GM12878 (cell line): ENCODE measurements around the gene SYT1. TPM values are rescaled to one million over a fixed set of nuclear protein-coding genes. Genes with fewer than 3 reads are reported as not detected.

Experiments
- ATAC-seq: fragments of 200-7000 bp; cut with Tn5 transposase; 3 replicates; pipeline ENCODE4 v1.9.1; 2020; ENCODE audit warnings: mild to moderate bottlenecking, moderate library complexity
- BruUV-seq: library from RNA; stranded (reverse); fragments of 400-500 nt; replicated peaks from 2 replicates; lab custom pipeline; 2021; lab: Mats Ljungman, UMichigan
- CTCF ChIA-PET: fragments of 300-600 bp; sonication (Branson Sonifier 250); formaldehyde crosslinking; extraction: SDS; loops from one replicate; lab custom pipeline; 2021; ENCODE audit warnings: inconsistent platforms; lab: Yijun Ruan, JAX
- POLR2A ChIA-PET: fragments of 350-600 bp; formaldehyde crosslinking; extraction: SDS; loops from one replicate; lab custom pipeline; 2021; ENCODE audit warnings: inconsistent platforms; lab: Charles Lee
- RAD21 ChIA-PET: fragments of 300-600 bp; sonication (Branson Sonifier 250); formaldehyde crosslinking; loops from one replicate; lab custom pipeline; 2023; ENCODE audit warnings: antibody characterized with exemption; ENCODE audit not compliant: unreplicated experiment; lab: Charles Lee
- SMC1A ChIA-PET: fragments of 300-600 bp; sonication (Branson Sonifier 250); formaldehyde crosslinking; loops from one replicate; lab custom pipeline; 2023; ENCODE audit not compliant: unreplicated experiment, uncharacterized antibody; lab: Charles Lee
- DNase-seq: peaks from one replicate; pipeline ENCODE4 v3.0.0-alpha.2; 2011; ENCODE audit warnings: low read depth, low spot score
- FAIRE-seq: peaks from 3 replicates; lab custom pipeline; 2011; peaks lifted over from hg19 to GRCh38; lab: Jason Lieb, UNC
- H2AFZ ChIP-seq: 2 replicates; pipeline ENCODE4 v1.6.0; 2011; ENCODE audit warnings: low read depth, low read length, control low read depth; ENCODE audit not compliant: control insufficient read depth
- H3K27ac ChIP-seq: 2 replicates; pipeline ENCODE4 v1.5.1; 2011; ENCODE audit warnings: control low read depth; ENCODE audit not compliant: control insufficient read depth, insufficient read depth
- H3K27me3 ChIP-seq, 2 experiments: replicated peaks in 1 of 2; 2 replicates each; pipeline versions ENCODE4 v1.6.0 to v1.6.1; 2011; ENCODE audit warnings: low read length in 1 of 2; ENCODE audit not compliant: control insufficient read depth in 2 of 2, insufficient read depth in 2 of 2
- H3K36me3 ChIP-seq, 2 experiments: 2 replicates each; pipeline ENCODE4 v1.5.1; 2011; ENCODE audit warnings: low read length in 1 of 2; ENCODE audit not compliant: control insufficient read depth in 2 of 2, insufficient read depth in 2 of 2
- H3K4me1 ChIP-seq: 2 replicates; pipeline ENCODE4 v1.6.1; 2011; ENCODE audit warnings: mild to moderate bottlenecking, low read length, moderate library complexity, mixed read lengths; ENCODE audit not compliant: control insufficient read depth, insufficient read depth
- H3K4me2 ChIP-seq: 2 replicates; pipeline ENCODE4 v1.6.0; 2011; ENCODE audit warnings: control low read depth; ENCODE audit not compliant: control insufficient read depth, insufficient read depth
- H3K4me3 ChIP-seq: fragments of 200-600 bp; sonication (generic); 2 replicates; pipeline ENCODE4 v1.5.1; 2016
- H3K79me2 ChIP-seq: 2 replicates; pipeline ENCODE4 v1.6.0; 2011; ENCODE audit warnings: low read length; ENCODE audit not compliant: control insufficient read depth, insufficient read depth
- H3K9ac ChIP-seq: 2 replicates; pipeline ENCODE4 v1.8.0; 2011; ENCODE audit warnings: low read length, control low read depth, mixed read lengths; ENCODE audit not compliant: control insufficient read depth, insufficient read depth
- H3K9me3 ChIP-seq: replicated peaks from 3 replicates; pipeline ENCODE4 v1.5.1; 2011; ENCODE audit warnings: mild to moderate bottlenecking, low read length; ENCODE audit not compliant: control insufficient read depth, insufficient read depth
- H4K20me1 ChIP-seq: 2 replicates; pipeline ENCODE4 v1.6.0; 2011; ENCODE audit not compliant: control insufficient read depth, insufficient read depth
- CBX5 ChIP-seq: sonication (generic); IDR thresholded peaks from 2 replicates; pipeline ENCODE4 v1.6.1; 2016; ENCODE audit warnings: low read depth, moderate library complexity, mild to moderate bottlenecking, inconsistent platforms
- CHD2 ChIP-seq: IDR thresholded peaks from 2 replicates; pipeline ENCODE4 v1.6.1; 2011; ENCODE audit warnings: low read depth, low read length, improper control_type of control experiment, borderline replicate concordance
- EP300 ChIP-seq, 2 experiments: fragments of 150-350 bp in 1 of 2; IDR thresholded peaks; 2 replicates each; pipeline ENCODE4 v1.6.1; 2011 to 2012; ENCODE audit warnings: low read depth in 2 of 2, low read length in 2 of 2, borderline replicate concordance in 1 of 2, improper control_type of control experiment in 1 of 2, inconsistent platforms in 1 of 2; ENCODE audit not compliant: control insufficient read depth in 1 of 2
- FOXM1 ChIP-seq: IDR thresholded peaks from 2 replicates; pipeline ENCODE4 v1.6.1; 2012; ENCODE audit warnings: low read depth, mild to moderate bottlenecking, inconsistent platforms, low read length, moderate library complexity
- HDAC2 ChIP-seq: fragments of 200-600 bp; sonication (generic); IDR thresholded peaks from 2 replicates; pipeline ENCODE4 v1.6.1; 2017
- MEF2B ChIP-seq: fragments of 450-650 bp; IDR thresholded peaks from 2 replicates; pipeline ENCODE4 v1.6.1; 2018; ENCODE audit warnings: mild to moderate bottlenecking, moderate library complexity; ENCODE audit not compliant: partially characterized antibody, poor library complexity, severe bottlenecking
- MYC ChIP-seq: IDR thresholded peaks from 2 replicates; pipeline ENCODE4 v1.6.1; 2011; ENCODE audit warnings: mild to moderate bottlenecking, low read length, moderate library complexity, inconsistent platforms; ENCODE audit not compliant: insufficient read depth, insufficient replicate concordance, insufficient read length, severe bottlenecking
- PAX5 ChIP-seq: IDR thresholded peaks from 2 replicates; pipeline ENCODE4 v1.6.1; 2011; ENCODE audit warnings: low read depth, low read length, borderline replicate concordance
- POLR2AphosphoS5 ChIP-seq: IDR thresholded peaks from 2 replicates; pipeline ENCODE4 v1.6.1; 2011; ENCODE audit warnings: mild to moderate bottlenecking, low read length, inconsistent platforms
- SMAD1 ChIP-seq: fragments of 450-650 bp; IDR thresholded peaks from 2 replicates; pipeline ENCODE4 v1.6.1; 2018; ENCODE audit warnings: mild to moderate bottlenecking, low read depth; ENCODE audit not compliant: partially characterized antibody
- SUPT20H ChIP-seq: IDR thresholded peaks from 2 replicates; pipeline ENCODE4 v1.6.1; 2011; ENCODE audit warnings: low read depth, mild to moderate bottlenecking, low read length, moderate library complexity, borderline replicate concordance; ENCODE audit not compliant: control insufficient read depth
- TCF7 ChIP-seq: IDR thresholded peaks from 2 replicates; pipeline ENCODE4 v1.6.1; 2014; ENCODE audit warnings: antibody characterized with exemption, borderline replicate concordance
- YBX1 ChIP-seq: fragments of 450-650 bp; IDR thresholded peaks from 2 replicates; pipeline ENCODE4 v1.6.1; 2016; ENCODE audit warnings: antibody characterized with exemption
- WGBS: methylation state at CpG from one replicate; pipeline ENCODE4 v1.1.6; 2016; ENCODE audit warnings: low lambda C conversion rate; ENCODE audit not compliant: insufficient replicate concordance, insufficient coverage; ENCODE audit errors: missing lambda C conversion rate; 5-methylcytosine and 5-hydroxymethylcytosine counted together
- in situ Hi-C: fragments of 300-500 bp; cut with MboI; formaldehyde crosslinking; loops from 9 replicates; pipeline ENCODE4 v1.14.3; 2018; ENCODE audit warnings: mixed read lengths
- intact Hi-C: fragments of 100-400 bp; cut with micrococcal nuclease; formaldehyde crosslinking; loops from one replicate; pipeline ENCODE4 v1.14.2; 2022; ENCODE audit not compliant: unreplicated experiment
- polyA plus RNA-seq, 11 experiments: library from polyadenylated mRNA; depleted of rRNA in 4 of 11; unstranded in 6 of 11; stranded (reverse) in 5 of 11; fragments of >200 nt; fragmentation: Nextera tagmentation in 4 of 11; fragmentation: Illumina TruSeq in 1 of 11; extraction: Ambion mirVana in 4 of 11; extraction: Trizol in 1 of 11; gene quantifications; 1 replicate in 1 of 11; 2 replicates in 10 of 11; pipeline versions ENCODE4 v1.2.1 to v1.2.3, GENCODE V29; 2011 to 2016; ENCODE audit warnings: inconsistent platforms in 2 of 11, missing spikeins in 2 of 11, low read depth in 1 of 11
- total RNA-seq, 4 experiments: library from RNA; depleted of rRNA in 3 of 4; stranded (reverse); fragments of >200 nt in 3 of 4; fragmentation: Illumina TruSeq in 1 of 4; extraction: Trizol in 1 of 4; gene quantifications; 2 replicates each; pipeline versions ENCODE4 v1.2.1 to v1.2.3, GENCODE V29; 2013 to 2021
- TF ChIP-seq, protein P1 (sequence below): fragments of 450-650 bp; IDR thresholded peaks from 2 replicates; pipeline ENCODE4 v1.6.1; 2016; ENCODE audit warnings: mild to moderate bottlenecking
- TF ChIP-seq, protein P2 (sequence below): IDR thresholded peaks from 2 replicates; pipeline ENCODE4 v1.6.1; 2012; ENCODE audit warnings: low read depth, low read length, improper control_type of control experiment

The SYT1 gene
- total and polyA plus RNA-seq, 10 of the 15 experiments (the other 5 are each of a cell fraction or from before 2014, with no cell fraction given) = 0.10 to 0.28 TPM; not detected in 8

DNA sequence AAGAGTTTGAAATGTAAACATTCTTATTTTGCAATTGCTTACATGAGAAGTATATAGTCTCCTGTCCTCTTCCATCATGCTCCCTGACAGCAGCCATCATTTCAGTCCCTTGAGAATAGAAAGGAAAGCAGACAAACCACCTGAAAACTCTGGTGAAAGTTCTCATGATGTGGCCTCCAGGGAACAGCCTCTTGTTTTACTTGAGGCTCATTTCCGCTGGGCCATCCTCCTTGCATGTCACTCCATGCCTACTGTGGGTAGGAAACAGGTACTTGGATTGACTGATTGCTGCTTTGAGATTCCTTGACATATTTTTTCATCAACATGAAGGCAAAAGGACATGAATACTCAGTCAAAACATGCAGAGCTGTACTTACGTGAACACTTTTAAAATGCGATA lies 6.0 kb downstream of the SYT1 start:
- Histone ChIP-seq H3K9me3 (no peaks in the 10 kb centered on the region), H3K36me3 (no peaks in the 10 kb centered on the region), H3K4me2 (no peak overlapping the region), H4K20me1 (no peaks in the 10 kb centered on the region), H3K79me2 (no peaks in the 10 kb centered on the region), H3K9ac (no peak overlapping the region), H3K4me3 (no peak overlapping the region), H2AFZ (no peak overlapping the region), H3K27ac (no peak overlapping the region), H3K27me3 (no peaks in the 10 kb centered on the region; a peak in 1 of 4 replicates), H3K4me1 (no peaks in the 10 kb centered on the region)
- ChIA-PET POLR2A (no interaction called here), SMC1A (interaction anchor here (1.1 kb wide), 1 partner anchor 64 kb away, joined by 4 read pairs; no protein-coding TSS in a partner anchor), CTCF (no interaction called here), RAD21 (no interaction called here)
- FAIRE-seq (no peak), DNase-seq (no peak), ATAC-seq (no peak)
- TF ChIP-seq CBX5 (no peak), PAX5 (no peak), MEF2B (no peak), HDAC2 (no peak), YBX1 (no peak), POLR2AphosphoS5 (no peak), CHD2 (no peak), TCF7 (no peak), SUPT20H (no peak), FOXM1 (no peak), MYC (no peak), SMAD1 (no peak), EP300 (IDR thresholded peaks at IDR 0.05; ENCODE audit: borderline replicate concordance in 1 of 2, control insufficient read depth in 1 of 2, low read depth in 2 of 2, low read length in 2 of 2) (no peak)
- TF ChIP-seq, protein P1, sequence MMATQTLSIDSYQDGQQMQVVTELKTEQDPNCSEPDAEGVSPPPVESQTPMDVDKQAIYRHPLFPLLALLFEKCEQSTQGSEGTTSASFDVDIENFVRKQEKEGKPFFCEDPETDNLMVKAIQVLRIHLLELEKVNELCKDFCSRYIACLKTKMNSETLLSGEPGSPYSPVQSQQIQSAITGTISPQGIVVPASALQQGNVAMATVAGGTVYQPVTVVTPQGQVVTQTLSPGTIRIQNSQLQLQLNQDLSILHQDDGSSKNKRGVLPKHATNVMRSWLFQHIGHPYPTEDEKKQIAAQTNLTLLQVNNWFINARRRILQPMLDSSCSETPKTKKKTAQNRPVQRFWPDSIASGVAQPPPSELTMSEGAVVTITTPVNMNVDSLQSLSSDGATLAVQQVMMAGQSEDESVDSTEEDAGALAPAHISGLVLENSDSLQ = no peak
- TF ChIP-seq, protein P2, sequence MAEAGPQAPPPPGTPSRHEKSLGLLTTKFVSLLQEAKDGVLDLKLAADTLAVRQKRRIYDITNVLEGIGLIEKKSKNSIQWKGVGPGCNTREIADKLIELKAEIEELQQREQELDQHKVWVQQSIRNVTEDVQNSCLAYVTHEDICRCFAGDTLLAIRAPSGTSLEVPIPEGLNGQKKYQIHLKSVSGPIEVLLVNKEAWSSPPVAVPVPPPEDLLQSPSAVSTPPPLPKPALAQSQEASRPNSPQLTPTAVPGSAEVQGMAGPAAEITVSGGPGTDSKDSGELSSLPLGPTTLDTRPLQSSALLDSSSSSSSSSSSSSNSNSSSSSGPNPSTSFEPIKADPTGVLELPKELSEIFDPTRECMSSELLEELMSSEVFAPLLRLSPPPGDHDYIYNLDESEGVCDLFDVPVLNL = no peak
- intact Hi-C loops = no loop called here
- 44% methylated on average over 3 of the region's 3 CpGs for WGBS
- no TSS peak for BruUV-seq
- in situ Hi-C loops = no loop called here
